HL-60/S4 (cell line): Measurements from ENCODE around the gene GNL3L.
"Not testable (repeated sequence)": the region's sequence is repeated elsewhere in the genome, so short reads cannot be mapped to it uniquely, and the experiment has no call there.

ENCODE experiments used
- in situ Hi-C: fragments of 300-500 bp; cut with MboI; formaldehyde crosslinking; loops from 2 replicates; pipeline ENCODE4 v1.14.3; 2022; ENCODE audit warnings: low sequenced_read_pairs

The GNL3L gene, protein sequence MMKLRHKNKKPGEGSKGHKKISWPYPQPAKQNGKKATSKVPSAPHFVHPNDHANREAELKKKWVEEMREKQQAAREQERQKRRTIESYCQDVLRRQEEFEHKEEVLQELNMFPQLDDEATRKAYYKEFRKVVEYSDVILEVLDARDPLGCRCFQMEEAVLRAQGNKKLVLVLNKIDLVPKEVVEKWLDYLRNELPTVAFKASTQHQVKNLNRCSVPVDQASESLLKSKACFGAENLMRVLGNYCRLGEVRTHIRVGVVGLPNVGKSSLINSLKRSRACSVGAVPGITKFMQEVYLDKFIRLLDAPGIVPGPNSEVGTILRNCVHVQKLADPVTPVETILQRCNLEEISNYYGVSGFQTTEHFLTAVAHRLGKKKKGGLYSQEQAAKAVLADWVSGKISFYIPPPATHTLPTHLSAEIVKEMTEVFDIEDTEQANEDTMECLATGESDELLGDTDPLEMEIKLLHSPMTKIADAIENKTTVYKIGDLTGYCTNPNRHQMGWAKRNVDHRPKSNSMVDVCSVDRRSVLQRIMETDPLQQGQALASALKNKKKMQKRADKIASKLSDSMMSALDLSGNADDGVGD

GRCh38 chrX:54529552-54530356, at the start of gene GNL3L:
Gene GNL3L, plus strand, starts transcription at chrX:54530219. Its CDS starts 2,348 bp downstream, at chrX:54532567.
- in situ Hi-C loops: no loop called here

- in situ Hi-C loops: no loop called here
These were observed 47.0 kb upstream of the GNL3L start for GRCh38 chrX:54482839-54483593.

DNA sequence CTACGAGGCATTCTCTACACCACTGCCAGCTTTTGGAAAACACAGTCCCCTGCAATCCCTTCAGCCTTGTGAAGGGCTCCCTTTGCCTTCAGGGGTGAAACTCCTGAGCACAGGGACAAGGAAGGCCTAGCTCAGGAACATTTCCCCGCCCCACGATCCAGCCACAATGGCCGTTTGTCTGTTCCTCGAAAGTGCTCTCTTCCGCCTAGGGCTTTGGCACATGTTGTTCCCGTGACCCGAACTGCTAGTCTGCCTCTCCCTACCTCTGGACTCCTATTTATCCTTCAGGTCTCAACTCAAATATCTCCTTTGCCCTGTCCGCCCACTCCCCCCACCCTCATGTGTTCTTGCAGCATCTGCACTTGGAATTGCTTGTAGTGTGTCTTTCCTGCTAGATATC, 46.1 kb upstream of the GNL3L start:
- in situ Hi-C loops: no loop called here

DNA sequence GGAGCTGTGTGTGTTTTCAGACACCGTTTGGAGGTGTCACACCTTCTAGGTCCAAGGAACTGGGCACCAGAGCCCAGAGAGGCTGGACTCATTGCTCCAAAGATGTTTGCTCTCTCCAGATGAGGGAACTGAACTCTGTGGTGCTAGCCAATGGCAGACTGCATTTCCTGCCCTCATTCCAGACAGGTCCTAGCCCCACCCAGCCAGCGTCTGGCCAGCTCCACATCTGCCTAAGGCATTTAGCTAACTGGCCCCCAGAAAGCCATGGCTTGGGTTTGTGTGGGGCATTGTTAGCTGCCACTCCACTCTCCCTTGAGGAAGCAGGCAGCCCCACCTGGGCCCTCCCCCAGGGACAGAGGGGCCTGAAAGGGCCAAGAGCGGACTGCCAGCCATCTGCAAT, 45.4 kb upstream of the GNL3L start:
- in situ Hi-C loops: no loop called here

DNA sequence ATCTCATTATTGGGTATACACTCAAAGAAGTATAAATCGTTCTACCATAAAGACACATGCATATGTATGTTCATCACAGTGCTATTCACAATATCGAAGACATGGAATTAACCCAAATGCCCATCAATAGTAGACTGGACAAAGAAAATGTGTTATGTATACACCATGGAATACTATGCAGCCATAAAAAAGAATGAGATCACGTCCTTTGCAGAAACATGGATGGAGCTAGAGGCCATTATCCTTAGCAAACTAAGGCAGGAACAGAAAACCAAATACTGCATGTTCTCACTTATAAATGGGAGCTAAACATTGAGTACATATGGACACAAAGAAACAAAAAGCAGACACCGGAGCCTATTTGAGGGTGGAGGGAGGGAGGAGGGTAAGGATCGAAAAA, 40.2 kb upstream of the GNL3L start:
- in situ Hi-C loops: not testable (repeated sequence)

DNA sequence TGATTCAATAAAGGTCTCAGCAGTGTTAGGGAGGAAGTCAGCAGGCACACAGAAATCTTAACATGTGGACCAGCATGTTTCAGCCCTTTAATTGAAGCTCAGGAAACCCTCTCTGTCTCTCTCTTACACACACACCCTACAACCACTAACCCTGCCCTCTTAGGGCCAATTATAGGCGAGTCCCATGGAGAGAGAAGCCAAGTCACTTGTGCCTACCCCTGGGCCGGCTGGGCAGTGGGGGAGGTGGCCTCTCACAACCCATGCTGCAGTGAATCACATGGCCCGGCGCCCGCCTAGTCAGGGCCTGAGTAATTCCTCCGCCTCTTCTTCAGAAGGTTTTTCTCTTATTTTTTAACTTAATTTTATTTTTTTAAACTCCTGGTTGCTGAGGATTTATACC, 37.7 kb upstream of the GNL3L start:
- in situ Hi-C loops: no loop called here

DNA sequence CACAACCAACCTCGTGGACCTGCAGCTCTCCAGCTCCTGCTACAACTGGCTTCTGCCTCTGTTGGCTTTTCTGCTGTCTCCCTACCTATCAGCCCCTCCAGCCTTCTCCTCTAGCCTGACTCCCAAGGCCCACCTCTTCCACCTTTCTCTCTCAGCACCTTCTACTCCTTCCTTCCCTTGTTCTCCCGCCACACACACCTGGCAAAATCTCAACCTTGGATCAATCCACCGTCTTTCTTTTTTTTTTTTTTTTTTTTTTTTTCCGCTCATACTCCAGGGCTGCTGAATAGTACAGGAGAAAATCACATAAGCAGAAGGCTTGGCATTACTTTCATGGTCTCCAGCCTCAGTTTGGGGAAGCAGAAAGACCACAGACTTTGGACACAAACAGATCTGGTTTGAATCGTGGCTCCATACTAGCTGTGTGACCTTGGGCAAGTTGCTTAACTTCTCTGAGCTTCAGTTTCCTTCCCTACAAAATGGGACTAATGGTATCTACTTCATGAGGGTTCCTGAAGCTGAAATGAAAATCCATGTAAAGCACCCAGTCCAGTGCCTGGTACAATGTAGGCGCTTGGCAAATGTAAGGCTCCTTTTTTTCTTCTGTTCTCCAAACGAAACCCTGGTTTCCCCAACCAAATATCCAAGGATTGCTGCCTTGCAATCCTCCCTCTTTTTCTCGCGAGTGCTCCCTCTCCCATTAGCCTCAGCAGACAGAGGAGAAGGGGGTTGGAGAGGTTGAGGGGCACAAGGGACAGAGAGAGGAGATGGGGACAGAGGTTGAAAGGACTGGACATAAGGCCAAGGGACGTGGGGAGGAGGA, 35.6 kb upstream of the GNL3L start:
- in situ Hi-C loops: no loop called here

- in situ Hi-C loops: no loop called here
These were observed 34.8 kb upstream of the GNL3L start for GRCh38 chrX:54494989-54495813.

GRCh38 chrX:54495814-54496516, 34.1 kb upstream of the GNL3L start, which contains the start of gene FGD1:
Gene FGD1, minus strand, starts transcription at chrX:54496234. Its CDS starts 802 bp downstream, at chrX:54495432.
- in situ Hi-C loops: no loop called here

DNA sequence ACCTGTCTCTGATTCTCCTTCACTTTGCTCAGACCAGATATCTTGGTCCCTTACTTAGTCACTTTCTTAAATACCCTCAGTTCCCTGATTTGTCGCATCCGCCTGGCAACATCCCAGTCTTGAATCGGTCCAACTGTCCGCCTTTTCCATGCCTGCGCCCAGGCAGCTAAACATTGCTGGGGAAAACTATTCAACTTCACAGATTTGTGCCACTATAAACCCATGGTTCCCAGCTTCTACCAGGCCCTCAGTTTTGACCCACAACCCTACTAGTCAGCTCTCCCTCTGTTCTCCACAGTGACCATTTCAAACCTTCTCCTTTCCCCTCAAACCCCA, 33.5 kb upstream of the GNL3L start:
- in situ Hi-C loops: no loop called here

DNA sequence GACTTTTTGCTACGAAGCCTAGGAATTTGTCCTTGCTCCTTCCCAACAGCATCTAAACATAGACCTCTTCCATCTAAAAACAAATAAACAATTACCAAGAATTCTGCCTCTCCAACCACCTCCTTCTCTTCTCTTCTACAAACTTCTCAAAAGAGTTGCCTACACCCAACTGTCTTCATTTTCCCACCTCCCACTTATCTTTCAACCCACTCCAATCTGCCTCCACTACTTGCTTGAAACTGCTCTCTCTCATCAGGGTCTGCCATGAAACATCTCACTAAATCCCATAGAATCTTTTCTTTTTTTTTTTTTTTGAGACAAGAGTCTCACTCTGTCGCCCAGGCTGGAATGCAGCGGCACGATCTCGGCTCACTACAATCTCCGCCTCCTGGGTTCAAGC, 33.1 kb upstream of the GNL3L start:
- in situ Hi-C loops: no loop called here

DNA sequence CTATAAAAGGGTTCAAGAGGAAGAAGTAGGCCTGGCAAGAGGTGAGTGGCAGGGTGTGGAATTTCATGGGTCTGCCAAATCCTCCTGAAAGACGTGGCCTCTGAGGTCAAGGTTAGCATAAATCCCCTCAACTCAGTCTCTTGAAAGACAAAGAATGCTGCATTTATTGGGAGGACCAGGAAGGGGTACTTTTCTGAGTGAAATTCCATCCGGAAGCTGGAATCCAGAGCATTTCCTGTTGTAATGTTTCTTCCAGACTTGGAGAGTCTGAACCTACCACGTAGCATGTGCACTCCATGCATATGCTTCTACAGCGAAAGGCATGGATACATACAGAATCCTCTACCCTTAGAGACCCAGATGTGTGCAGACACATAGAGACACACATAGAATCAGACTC, 20.6 kb upstream of the GNL3L start:
- in situ Hi-C loops: no loop called here

DNA sequence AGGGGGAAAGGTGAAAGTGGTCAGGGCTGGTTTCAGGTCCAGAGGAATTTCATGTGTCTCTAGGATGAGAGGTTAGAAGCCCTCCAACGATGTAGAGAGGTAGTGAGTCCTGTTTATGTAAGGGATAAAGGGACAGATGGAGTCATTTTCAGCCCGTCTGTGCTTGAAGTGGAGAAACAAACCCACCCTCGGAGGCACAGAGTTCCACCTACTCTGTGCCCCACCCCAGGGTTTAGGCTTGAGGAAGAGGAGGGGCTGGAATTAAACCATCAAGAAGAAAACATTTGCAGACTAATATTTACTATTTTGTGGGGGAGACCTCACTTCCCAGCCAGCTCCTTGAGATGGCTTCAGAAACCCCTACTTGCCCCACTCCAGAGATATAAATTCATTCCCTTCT, 868 bp upstream of the GNL3L start:
- in situ Hi-C loops: no loop called here

- in situ Hi-C loops: no loop called here
These were observed 410 bp downstream of the GNL3L start for GRCh38 chrX:54530357-54530900.

DNA sequence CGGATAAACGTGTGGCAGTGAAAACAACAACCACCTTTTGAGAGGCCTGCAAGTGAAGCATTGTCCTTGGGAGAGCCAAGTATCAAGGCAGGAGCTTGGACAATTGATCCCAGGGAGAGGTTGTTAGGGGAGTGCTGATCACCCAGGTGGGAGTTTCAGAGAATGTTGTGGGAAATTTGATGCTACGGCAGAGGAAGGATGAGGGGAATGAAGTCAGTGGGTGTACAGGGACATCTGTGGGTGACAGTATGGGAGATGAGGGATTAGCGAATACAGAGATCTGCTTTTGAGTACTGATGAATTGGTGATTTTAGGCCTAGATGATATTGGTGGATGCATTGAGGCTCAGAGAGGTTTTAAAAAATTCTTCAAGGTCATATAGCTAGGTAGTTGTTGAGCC, 4.3 kb downstream of the GNL3L start:
- in situ Hi-C loops: no loop called here

GRCh38 chrX:54540289-54540688, 10.3 kb downstream of the GNL3L start:
- in situ Hi-C loops: no loop called here

DNA sequence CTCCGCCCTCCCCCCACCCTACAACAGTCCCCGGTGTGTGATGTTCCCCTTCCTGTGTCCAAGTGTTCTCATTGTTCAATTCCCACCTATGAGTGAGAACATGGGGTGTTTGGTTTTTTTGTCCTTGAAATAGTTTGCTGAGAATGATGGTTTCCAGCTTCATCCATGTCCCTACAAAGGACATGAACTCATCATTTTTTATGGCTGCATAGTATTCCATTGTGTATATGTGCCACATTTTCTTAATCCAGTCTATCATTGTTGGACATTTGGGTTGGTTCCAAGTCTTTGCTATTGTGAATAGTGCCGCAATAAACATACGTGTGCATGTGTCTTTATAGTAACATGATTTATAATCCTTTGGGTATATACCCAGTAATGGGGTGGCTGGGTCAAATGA, 12.2 kb downstream of the GNL3L start:
- in situ Hi-C loops: not testable (repeated sequence)

GRCh38 chrX:54550821-54551220, 20.8 kb downstream of the GNL3L start:
- in situ Hi-C loops: loop anchor here (25.0 kb wide), 1 partner anchor 111 kb away; no protein-coding TSS in a partner anchor
